BE2C (cell line): ENCODE measurements around the gene DMRT2.
A peak's percentile ranks its signal among the peaks of the same experiment; 100 is the strongest.

ENCODE experiments used
- DNase-seq: peaks from one replicate; pipeline ENCODE4 v3.0.0-alpha.2; 2020
- H3K27me3 ChIP-seq: fragments of 250-450 bp; sonication (Bioruptor Pico); 2 replicates; pipeline ENCODE4 v1.5.1; 2020; ENCODE audit warnings: mild to moderate bottlenecking
- H3K36me3 ChIP-seq: fragments of 250-450 bp; sonication (Bioruptor Pico); 2 replicates; pipeline ENCODE4 v1.5.1; 2020; ENCODE audit warnings: mild to moderate bottlenecking
- H3K4me1 ChIP-seq: fragments of 250-450 bp; sonication (Bioruptor Pico); 2 replicates; pipeline ENCODE4 v1.5.1; 2020
- H3K4me3 ChIP-seq: 2 replicates; pipeline ENCODE4 v1.5.1; 2011; ENCODE audit warnings: low read depth, low read length
- H3K9me3 ChIP-seq: fragments of 250-450 bp; sonication (Bioruptor Pico); 2 replicates; pipeline ENCODE4 v1.5.1; 2020
- TF ChIP-seq, protein P1 (sequence below): IDR thresholded peaks from 2 replicates; pipeline ENCODE4 v1.5.1; 2012; ENCODE audit warnings: mild to moderate bottlenecking, low read depth, low read length

DMRT2 gene

DNA sequence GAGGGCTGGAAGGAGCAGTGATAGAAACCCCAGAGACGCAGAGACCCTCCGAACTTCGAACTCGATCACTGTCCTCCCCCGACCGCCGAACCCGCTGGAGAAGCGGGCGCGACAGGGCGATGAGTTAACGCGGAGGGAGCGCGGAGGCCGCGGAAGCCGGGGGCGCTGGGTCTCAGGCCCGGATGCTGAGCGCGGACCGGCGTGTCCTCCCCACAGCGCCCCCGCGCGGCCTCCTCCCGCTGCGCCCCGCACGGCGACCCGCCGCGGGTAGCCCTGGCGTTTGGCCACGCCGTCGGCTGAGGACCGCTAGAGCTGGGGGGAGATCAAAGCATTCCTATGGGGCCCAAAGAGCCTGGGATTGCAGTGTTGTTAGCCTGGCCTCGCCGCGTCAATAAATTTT, 7.7 kb upstream of the DMRT2 start:
- no peak overlapping the region for H3K4me3 ChIP-seq
- DNase-seq, result no peak

DNA sequence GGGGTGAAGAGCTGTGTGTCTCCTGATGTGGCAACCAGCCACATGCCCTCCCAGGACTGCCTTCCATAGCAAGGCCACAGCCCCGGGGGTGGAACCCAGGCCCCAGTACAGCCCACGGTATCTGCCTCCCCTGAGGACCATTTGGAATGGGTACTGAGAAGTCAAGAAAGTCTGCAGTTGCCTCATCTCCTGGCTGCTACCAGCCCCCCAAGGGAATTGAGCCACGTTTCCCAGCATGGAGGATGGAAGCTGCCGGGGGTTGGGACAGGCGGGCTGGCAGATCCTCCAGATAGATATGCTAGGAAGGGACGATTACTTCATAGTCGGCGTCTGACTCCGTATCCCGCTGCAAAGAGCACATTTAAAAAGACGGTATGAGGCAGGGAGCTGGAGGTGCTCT, 5.5 kb upstream of the DMRT2 start:
- DNase-seq, result no peak
- Histone ChIP-seq H3K4me1 (no peaks in the 10 kb centered on the region), H3K27me3 (peaks cover 38% of the 10 kb centered on the region), H3K4me3 (no peak overlapping the region), H3K36me3 (no peaks in the 10 kb centered on the region), H3K9me3 (no peaks in the 10 kb centered on the region)
- TF ChIP-seq, protein P1, sequence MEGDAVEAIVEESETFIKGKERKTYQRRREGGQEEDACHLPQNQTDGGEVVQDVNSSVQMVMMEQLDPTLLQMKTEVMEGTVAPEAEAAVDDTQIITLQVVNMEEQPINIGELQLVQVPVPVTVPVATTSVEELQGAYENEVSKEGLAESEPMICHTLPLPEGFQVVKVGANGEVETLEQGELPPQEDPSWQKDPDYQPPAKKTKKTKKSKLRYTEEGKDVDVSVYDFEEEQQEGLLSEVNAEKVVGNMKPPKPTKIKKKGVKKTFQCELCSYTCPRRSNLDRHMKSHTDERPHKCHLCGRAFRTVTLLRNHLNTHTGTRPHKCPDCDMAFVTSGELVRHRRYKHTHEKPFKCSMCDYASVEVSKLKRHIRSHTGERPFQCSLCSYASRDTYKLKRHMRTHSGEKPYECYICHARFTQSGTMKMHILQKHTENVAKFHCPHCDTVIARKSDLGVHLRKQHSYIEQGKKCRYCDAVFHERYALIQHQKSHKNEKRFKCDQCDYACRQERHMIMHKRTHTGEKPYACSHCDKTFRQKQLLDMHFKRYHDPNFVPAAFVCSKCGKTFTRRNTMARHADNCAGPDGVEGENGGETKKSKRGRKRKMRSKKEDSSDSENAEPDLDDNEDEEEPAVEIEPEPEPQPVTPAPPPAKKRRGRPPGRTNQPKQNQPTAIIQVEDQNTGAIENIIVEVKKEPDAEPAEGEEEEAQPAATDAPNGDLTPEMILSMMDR, result no peak

More for the DNA sequence above, 7.7 kb upstream of the DMRT2 start:
- Histone ChIP-seq H3K4me1 (no peaks in the 10 kb centered on the region), H3K27me3 (peaks cover 17% of the 10 kb centered on the region), H3K9me3 (no peaks in the 10 kb centered on the region), H3K36me3 (no peaks in the 10 kb centered on the region)
- TF ChIP-seq, protein P1, result 0 out of 2 replicates have a peak, but pooled peaks have one; percentile 3

- H3K4me3 ChIP-seq, result no peak overlapping the region
- H3K27me3 ChIP-seq, result peaks cover 53% of the 10 kb centered on the region
- H3K4me1 ChIP-seq, result no peaks in the 10 kb centered on the region
- no peaks in the 10 kb centered on the region for H3K36me3 ChIP-seq
- DNase-seq, result no peak
- H3K9me3 ChIP-seq, result no peaks in the 10 kb centered on the region
- TF ChIP-seq, protein P1, result no peak
Measured at GRCh38 chr9:1046639-1047572, 3.3 kb upstream of the DMRT2 start.

- no peak for DNase-seq
- TF ChIP-seq, protein P1, result no peak
- Histone ChIP-seq H3K4me1 (no peaks in the 10 kb centered on the region), H3K27me3 (peaks cover 54% of the 10 kb centered on the region), H3K4me3 (peak overlapping the region; percentile 8; the same call in 1 of the 2 replicates), H3K36me3 (no peaks in the 10 kb centered on the region), H3K9me3 (no peaks in the 10 kb centered on the region)
Measured at GRCh38 chr9:1047591-1048230, 2.4 kb upstream of the DMRT2 start.

DNA sequence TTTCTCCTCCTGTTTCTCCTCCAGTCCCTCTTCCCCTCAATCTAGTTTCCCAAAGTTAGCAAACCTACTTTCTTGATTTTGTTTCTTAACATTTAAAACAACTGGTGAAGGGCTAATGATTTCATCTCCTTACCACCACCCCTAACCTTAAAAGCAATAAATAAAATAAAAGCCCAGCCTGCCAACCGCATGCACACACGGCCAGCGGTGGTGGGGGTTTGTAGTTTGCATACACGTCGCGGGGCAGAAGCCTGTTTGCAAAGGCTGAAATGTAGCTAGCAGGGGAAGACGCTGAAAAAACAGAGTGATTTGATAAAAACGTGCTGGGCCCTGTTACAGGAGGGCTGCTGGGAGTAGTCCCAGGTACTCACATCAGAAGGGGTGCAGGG, 1.9 kb upstream of the DMRT2 start:
- no peaks in the 10 kb centered on the region for H3K9me3 ChIP-seq
- H3K27me3 ChIP-seq, result peaks cover 54% of the 10 kb centered on the region
- no peak for DNase-seq
- H3K4me3 ChIP-seq, result 0 out of 2 replicates have a peak overlapping the region, but pooled peaks have one; percentile 8
- no peaks in the 10 kb centered on the region for H3K36me3 ChIP-seq
- TF ChIP-seq, protein P1, result no peak
- H3K4me1 ChIP-seq, result no peaks in the 10 kb centered on the region

- DNase-seq, result no peak
- TF ChIP-seq, protein P1, result no peak
- Histone ChIP-seq H3K36me3 (no peaks in the 10 kb centered on the region), H3K9me3 (no peaks in the 10 kb centered on the region), H3K27me3 (peaks cover 54% of the 10 kb centered on the region), H3K4me1 (no peaks in the 10 kb centered on the region), H3K4me3 (no peak overlapping the region)
Measured at GRCh38 chr9:1048811-1049210, 1.3 kb upstream of the DMRT2 start.
